K562 (cell line): Measurements from ENCODE around the gene TAMALIN. TPM values are rescaled to one million over a fixed set of nuclear protein-coding genes. Genes with fewer than 3 reads are reported as not detected.

Experiments used
- ATAC-seq: fragments of 200-7000 bp; cut with Tn5 transposase; 3 replicates; pipeline ENCODE4 v1.9.1; 2020; ENCODE audit warnings: moderate library complexity
- BruUV-seq: library from RNA; stranded (reverse); fragments of 400-500 nt; replicated peaks from 2 replicates; lab custom pipeline; 2021; lab: Mats Ljungman, UMichigan
- CTCF ChIA-PET: fragments of 300-600 bp; formaldehyde crosslinking; extraction: SDS; loops from one replicate; lab custom pipeline; 2021; ENCODE audit warnings: low intra/inter-chr PET ratio; lab: Yijun Ruan, JAX
- POLR2A ChIA-PET: fragments of 300-600, 350-650 bp; sonication (Branson Sonifier 250); formaldehyde crosslinking; extraction: SDS; loops from one replicate; lab custom pipeline; 2021; ENCODE audit warnings: antibody characterized with exemption, inconsistent platforms; lab: Yijun Ruan, JAX
- DNase-seq, 4 experiments: peaks; one replicate each; pipeline versions ENCODE4 v3.0.0 to v3.0.0-alpha.2; 2011 to 2018; ENCODE audit warnings: low spot score in 3 of 4, mixed read lengths in 3 of 4; ENCODE audit errors: extremely low read depth in 1 of 4
- FAIRE-seq: peaks from 2 replicates; lab custom pipeline; 2011; peaks lifted over from hg19 to GRCh38; lab: Jason Lieb, UNC
- H2AFZ ChIP-seq: 2 replicates; pipeline ENCODE4 v1.6.0; 2011; ENCODE audit warnings: low read depth, low read length, control low read depth, inconsistent platforms
- H3K27ac ChIP-seq: fragments of 200-600 bp; 3 replicates; pipeline ENCODE4 v1.8.0; 2011; ENCODE audit warnings: low read depth, mild to moderate bottlenecking, control low read depth, inconsistent platforms, low read length, moderate library complexity, mixed read lengths; ENCODE audit errors: extremely low read depth
- H3K27me3 ChIP-seq, 2 experiments: fragments of 300-600 bp in 1 of 2; 2 replicates in 1 of 2; 3 replicates in 1 of 2; pipeline versions ENCODE4 v1.6.0 to v1.8.0; 2011; ENCODE audit warnings: inconsistent platforms in 2 of 2, low read length in 2 of 2, mild to moderate bottlenecking in 1 of 2, mixed read lengths in 1 of 2, moderate library complexity in 1 of 2; ENCODE audit not compliant: control insufficient read depth in 2 of 2, insufficient read depth in 2 of 2
- H3K36me3 ChIP-seq: fragments of 300-600 bp; 3 replicates; pipeline ENCODE4 v1.8.0; 2011; ENCODE audit warnings: mild to moderate bottlenecking, low read length, inconsistent platforms; ENCODE audit not compliant: control insufficient read depth, insufficient read depth
- H3K4me1 ChIP-seq, 2 experiments: fragments of 200-600 bp in 1 of 2; replicated peaks in 1 of 2; 2 replicates in 1 of 2; 3 replicates in 1 of 2; pipeline versions ENCODE4 v1.5.1 to v1.8.0; 2011; ENCODE audit warnings: inconsistent platforms in 2 of 2, low read length in 2 of 2, mild to moderate bottlenecking in 1 of 2, mixed read lengths in 1 of 2, moderate library complexity in 1 of 2; ENCODE audit not compliant: control insufficient read depth in 2 of 2, insufficient read depth in 2 of 2
- H3K4me2 ChIP-seq: 2 replicates; pipeline ENCODE4 v1.6.1; 2011; ENCODE audit warnings: low read length, control low read depth, inconsistent platforms, mixed read lengths; ENCODE audit not compliant: insufficient read depth
- H3K4me3 ChIP-seq: fragments of 200-600 bp; sonication (generic), shearing (Covaris generic); 2 replicates; pipeline ENCODE4 v1.5.1; 2016; ENCODE audit warnings: control low read depth, inconsistent platforms
- H3K79me2 ChIP-seq: fragments of 200-600 bp; 3 replicates; pipeline ENCODE4 v1.8.0; 2011; ENCODE audit warnings: low read length, inconsistent platforms; ENCODE audit not compliant: control insufficient read depth, insufficient read depth
- H3K9ac ChIP-seq, 2 experiments: 2 replicates each; pipeline versions ENCODE4 v1.6.0 to v1.6.1; 2011; ENCODE audit warnings: low read depth in 2 of 2, low read length in 2 of 2, control low read depth in 1 of 2, inconsistent platforms in 1 of 2, mild to moderate bottlenecking in 1 of 2, mixed read lengths in 1 of 2; ENCODE audit not compliant: insufficient read depth in 1 of 2
- H3K9me1 ChIP-seq: one replicate; pipeline ENCODE4 v1.6.0; 2011; ENCODE audit warnings: inconsistent platforms, mild to moderate bottlenecking, low read length, moderate library complexity; ENCODE audit not compliant: control insufficient read depth, insufficient read depth
- H3K9me3 ChIP-seq: replicated peaks from 2 replicates; pipeline ENCODE4 v1.5.1; 2011; ENCODE audit warnings: low read depth, low read length, inconsistent platforms; ENCODE audit not compliant: control insufficient read depth, insufficient read depth
- H4K20me1 ChIP-seq: replicated peaks from 2 replicates; pipeline ENCODE4 v1.6.1; 2011; ENCODE audit warnings: low read length, inconsistent platforms, mixed read lengths; ENCODE audit not compliant: control insufficient read depth, insufficient read depth
- CEBPZ ChIP-seq: fragments of 150-350 bp; IDR thresholded peaks from 2 replicates; pipeline ENCODE4 v1.6.1; 2014; ENCODE audit warnings: low read depth, mild to moderate bottlenecking, low read length, borderline replicate concordance
- DPF2 ChIP-seq: fragments of 450-650 bp; IDR thresholded peaks from 2 replicates; pipeline ENCODE4 v1.6.1; 2016
- GTF3C2 ChIP-seq: IDR thresholded peaks from 3 replicates; pipeline ENCODE4 v1.6.1; 2011; ENCODE audit warnings: borderline replicate concordance, mild to moderate bottlenecking, moderate library complexity; ENCODE audit not compliant: insufficient read length; ENCODE audit errors: extremely low read depth
- MEIS2 ChIP-seq: fragments of 450-650 bp; IDR thresholded peaks from 2 replicates; pipeline ENCODE4 v1.6.1; 2014; ENCODE audit warnings: mild to moderate bottlenecking; ENCODE audit not compliant: partially characterized antibody
- NCOA1 ChIP-seq: fragments of 450-650 bp; IDR thresholded peaks from 2 replicates; pipeline ENCODE4 v1.6.1; 2016; ENCODE audit warnings: low read depth
- PHTF2 ChIP-seq: fragments of 250-450 bp; sonication (Bioruptor Pico); IDR thresholded peaks from 2 replicates; pipeline ENCODE4 v1.5.0; 2021; ENCODE audit warnings: mild to moderate bottlenecking
- PKNOX1 ChIP-seq: fragments of 450-650 bp; IDR thresholded peaks from 2 replicates; pipeline ENCODE4 v1.6.1; 2016
- RUNX1 ChIP-seq: sonication (generic); IDR thresholded peaks from 2 replicates; pipeline ENCODE4 v1.6.1; 2016; ENCODE audit warnings: antibody characterized with exemption, low read depth
- SAFB2 ChIP-seq: fragments of 200-400 bp; formaldehyde crosslinking; IDR thresholded peaks from 2 replicates; pipeline ENCODE4 v1.6.1; 2018; ENCODE audit warnings: borderline replicate concordance, low read length, low read depth, moderate library complexity; ENCODE audit not compliant: severe bottlenecking
- ZKSCAN3 ChIP-seq: fragments of 250-450 bp; sonication (Bioruptor Pico); IDR thresholded peaks from 2 replicates; pipeline ENCODE4 v1.4.0; 2020
- ZNF165 ChIP-seq: fragments of 250-450 bp; sonication (Bioruptor Pico); IDR thresholded peaks from 2 replicates; pipeline ENCODE4 v1.4.0; 2020; ENCODE audit warnings: borderline replicate concordance
- WGBS: fragments of 100-300 bp; shearing (Covaris generic); methylation state at CpG from one replicate; pipeline ENCODE4 v1.1.6; 2016; ENCODE audit warnings: low coverage, mixed read lengths; ENCODE audit not compliant: insufficient coverage; ENCODE audit errors: missing lambda C conversion rate; 5-methylcytosine and 5-hydroxymethylcytosine counted together
- in situ Hi-C: fragments of 300-500 bp; cut with MboI; formaldehyde crosslinking; loops from 4 replicates; pipeline ENCODE4 v1.15.0; 2018; ENCODE audit warnings: inconsistent platforms, mixed read lengths
- intact Hi-C: fragments of 100-400 bp; cut with micrococcal nuclease; formaldehyde crosslinking; loops from 2 replicates; pipeline ENCODE4 v1.14.2; 2022
- polyA plus RNA-seq, 8 experiments: library from polyadenylated mRNA; depleted of rRNA in 4 of 8; stranded (reverse) in 5 of 8; unstranded in 3 of 8; fragments of >200 nt; fragmentation: Nextera tagmentation in 2 of 8; fragmentation: Illumina TruSeq in 1 of 8; extraction: Ambion mirVana in 2 of 8; extraction: Trizol in 1 of 8; gene quantifications; 2 replicates each; pipeline versions ENCODE4 v1.2.1 to v1.2.3, GENCODE V29; 2011 to 2014; ENCODE audit warnings: inconsistent platforms in 1 of 8, missing spikeins in 1 of 8
- total RNA-seq, 7 experiments: library from RNA; depleted of rRNA in 6 of 7; stranded (reverse); fragments of >200 nt in 6 of 7; fragmentation: Illumina TruSeq in 2 of 7; extraction: Trizol in 2 of 7; gene quantifications; 2 replicates each; pipeline versions ENCODE4 v1.2.1 to v1.2.3, GENCODE V29; 2011 to 2021; ENCODE audit warnings: low replicate concordance in 1 of 7
- TF ChIP-seq, protein P1 (sequence below): sonication (generic); formaldehyde crosslinking; IDR thresholded peaks from 2 replicates; pipeline ENCODE4 v1.9.0; 2022; ENCODE audit warnings: mild to moderate bottlenecking, missing genetic modification reagents

The TAMALIN gene
- total and polyA plus RNA-seq, 9 of the 15 experiments (the other 6 are each of a cell fraction or from before 2014, with no cell fraction given), result 0.74 to 2.2 (median 1.5) TPM; not detected in 2

GRCh38 chr12:51960890-51961289 is 45.9 kb upstream of the TAMALIN start (continued):
- TF ChIP-seq ZNF165, result no peak
- TF ChIP-seq RUNX1, result no peak
- no peak for TF ChIP-seq ZKSCAN3 (CRISPR knock-in tag)
- no peak for TF ChIP-seq DPF2
- no peak for TF ChIP-seq SAFB2

- no peak overlapping the region for H3K27ac ChIP-seq
- ChIA-PET CTCF (no interaction called here), POLR2A (interaction anchor here (0.7 to 2.1 kb wide), 6 partner anchors 9 to 36 kb away, joined by 3 to 8 read pairs (median 4); partner anchors contain the start of gene ACVR1B)
- no peak overlapping the region for H3K4me2 ChIP-seq
- 13% methylated on average over 1 of the region's 1 CpG for WGBS
- peaks cover 5% of the 10 kb centered on the region; the same call in 1 of the 3 replicates for H3K79me2 ChIP-seq
- peaks cover 5% of the 10 kb centered on the region; the same call in 1 of the 3 replicates for H3K36me3 ChIP-seq
- no peak for ATAC-seq
- DNase-seq, result no peak
- H2AFZ ChIP-seq, result no peak overlapping the region
- no peaks in the 10 kb centered on the region for H3K9me3 ChIP-seq
- intact Hi-C loops, result no loop called here
- BruUV-seq, result no TSS peak
- FAIRE-seq, result no peak
- H3K9me1 ChIP-seq, result no peaks in the 10 kb centered on the region
- H3K4me1 ChIP-seq, result no peaks in the 10 kb centered on the region; a peak in 1 of 5 replicates
- no peak overlapping the region for H3K4me3 ChIP-seq
- TF ChIP-seq, protein P1, sequence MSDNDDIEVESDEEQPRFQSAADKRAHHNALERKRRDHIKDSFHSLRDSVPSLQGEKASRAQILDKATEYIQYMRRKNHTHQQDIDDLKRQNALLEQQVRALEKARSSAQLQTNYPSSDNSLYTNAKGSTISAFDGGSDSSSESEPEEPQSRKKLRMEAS, result no peak
- no peak for TF ChIP-seq CEBPZ
- peak; percentile 56 for TF ChIP-seq MEIS2
- TF ChIP-seq PHTF2 (CRISPR knock-in tag), result no peak
- peak; percentile 72 for TF ChIP-seq PKNOX1
- TF ChIP-seq NCOA1, result no peak
- TF ChIP-seq GTF3C2, result no peak
- no peaks in the 10 kb centered on the region for H3K27me3 ChIP-seq
- no peak overlapping the region for H3K9ac ChIP-seq
- H4K20me1 ChIP-seq, result no peaks in the 10 kb centered on the region; the same call in 1 of the 2 replicates
- in situ Hi-C loops, result no loop called here
These were observed 44.9 kb upstream of the TAMALIN start for GRCh38 chr12:51961834-51962233.
